IMR-90 (cell line): Measurements from ENCODE around the gene YPEL2. TPM values are rescaled to one million over a fixed set of nuclear protein-coding genes. Genes with fewer than 3 reads are reported as not detected.
A peak's percentile ranks its signal among the peaks of the same experiment; 100 is the strongest.

Source experiments
- ATAC-seq: fragments of 200-7000 bp; cut with Tn5 transposase; 2 replicates; pipeline ENCODE4 v1.9.1; 2020; ENCODE audit warnings: low read depth, mild to moderate bottlenecking, moderate library complexity
- BruUV-seq: library from RNA; stranded (reverse); fragments of 400-500 nt; replicated peaks from 2 replicates; lab custom pipeline; 2021; lab: Mats Ljungman, UMichigan
- CTCF ChIA-PET: fragments of 300-600 bp; formaldehyde crosslinking; extraction: SDS; loops from one replicate; lab custom pipeline; 2021; ENCODE audit warnings: antibody characterized with exemption; lab: Yijun Ruan, JAX
- POLR2A ChIA-PET: fragments of 300-600 bp; sonication (Branson Sonifier 250); formaldehyde crosslinking; loops from one replicate; lab custom pipeline; 2022; ENCODE audit warnings: antibody characterized with exemption; ENCODE audit not compliant: unreplicated experiment; lab: Charles Lee
- DNase-seq: peaks from one replicate; pipeline ENCODE4 v3.0.0; 2013
- H2AFZ ChIP-seq: replicated peaks from 2 replicates; pipeline ENCODE3; 2013; ENCODE audit warnings: low read length, mild to moderate bottlenecking; ENCODE audit not compliant: poor library complexity
- H2AK5ac ChIP-seq: 2 replicates; pipeline ENCODE4 v1.6.1; 2013; ENCODE audit warnings: low read depth, low read length, inconsistent platforms
- H2AK9ac ChIP-seq: replicated peaks from 2 replicates; pipeline ENCODE3; 2013; ENCODE audit warnings: mild to moderate bottlenecking, low read depth, low read length, moderate library complexity; ENCODE audit not compliant: poor library complexity
- H2BK120ac ChIP-seq: 2 replicates; pipeline ENCODE4 v1.6.1; 2013; ENCODE audit warnings: low read depth, low read length, inconsistent platforms
- H2BK15ac ChIP-seq: 3 replicates; pipeline ENCODE4 v1.6.1; 2013; ENCODE audit warnings: low read depth, low read length, inconsistent platforms
- H2BK20ac ChIP-seq: 2 replicates; pipeline ENCODE4 v1.6.1; 2013; ENCODE audit warnings: low read depth, mild to moderate bottlenecking, inconsistent platforms, low read length, moderate library complexity
- H2BK5ac ChIP-seq: 2 replicates; pipeline ENCODE4 v1.6.1; 2013; ENCODE audit warnings: mild to moderate bottlenecking, low read depth, low read length, inconsistent platforms; ENCODE audit not compliant: poor library complexity, severe bottlenecking
- H3K14ac ChIP-seq: replicated peaks from 2 replicates; pipeline ENCODE4 v1.6.1; 2013; ENCODE audit warnings: low read depth, low read length, inconsistent platforms
- H3K18ac ChIP-seq: 2 replicates; pipeline ENCODE4 v1.6.1; 2013; ENCODE audit warnings: low read depth, low read length, control low read depth
- H3K23ac ChIP-seq: 2 replicates; pipeline ENCODE4 v1.6.1; 2013; ENCODE audit warnings: low read depth, low read length, inconsistent platforms
- H3K27ac ChIP-seq: 2 replicates; pipeline ENCODE4 v1.5.1; 2013; ENCODE audit warnings: mild to moderate bottlenecking, control low read depth, low read length; ENCODE audit not compliant: insufficient read depth
- H3K27me3 ChIP-seq: 2 replicates; pipeline ENCODE4 v1.6.1; 2013; ENCODE audit warnings: low read length; ENCODE audit not compliant: control insufficient read depth, insufficient read depth
- H3K36me3 ChIP-seq: 2 replicates; pipeline ENCODE4 v1.6.1; 2013; ENCODE audit warnings: low read length, mixed read lengths; ENCODE audit not compliant: control insufficient read depth, insufficient read depth
- H3K4ac ChIP-seq: 2 replicates; pipeline ENCODE4 v1.6.1; 2013; ENCODE audit warnings: low read depth, low read length, inconsistent platforms
- H3K4me1 ChIP-seq: 2 replicates; pipeline ENCODE4 v1.6.1; 2013; ENCODE audit warnings: low read length, mixed read lengths; ENCODE audit not compliant: control insufficient read depth, insufficient read depth
- H3K4me2 ChIP-seq: 2 replicates; pipeline ENCODE4 v1.6.1; 2013; ENCODE audit warnings: low read depth, mild to moderate bottlenecking, control low read depth, low read length, moderate library complexity
- H3K4me3 ChIP-seq: 2 replicates; pipeline ENCODE4 v1.5.1; 2013; ENCODE audit warnings: low read depth, mild to moderate bottlenecking, control low read depth, low read length, moderate library complexity; ENCODE audit not compliant: insufficient read depth
- H3K56ac ChIP-seq: 2 replicates; pipeline ENCODE4 v1.6.1; 2013; ENCODE audit warnings: low read length, inconsistent platforms; ENCODE audit not compliant: insufficient read depth; ENCODE audit errors: extremely low read depth
- H3K79me1 ChIP-seq, 2 experiments: 2 replicates each; pipeline ENCODE4 v1.6.1; 2013; ENCODE audit warnings: low read length in 2 of 2, inconsistent platforms in 1 of 2, low read depth in 1 of 2
- H3K9ac ChIP-seq: 2 replicates; pipeline ENCODE4 v1.6.1; 2013; ENCODE audit warnings: low read depth, low read length, control low read depth
- H3K9me1 ChIP-seq: 2 replicates; pipeline ENCODE4 v1.6.1; 2013; ENCODE audit warnings: low read length, inconsistent platforms; ENCODE audit not compliant: insufficient read depth
- H3K9me3 ChIP-seq: 2 replicates; pipeline ENCODE4 v1.6.1; 2013; ENCODE audit warnings: low read length; ENCODE audit not compliant: control insufficient read depth, insufficient read depth
- H4K20me1 ChIP-seq: 2 replicates; pipeline ENCODE4 v1.6.1; 2013; ENCODE audit warnings: low read length, inconsistent platforms; ENCODE audit not compliant: insufficient read depth
- H4K5ac ChIP-seq: 2 replicates; pipeline ENCODE4 v1.6.1; 2013; ENCODE audit warnings: mild to moderate bottlenecking, low read depth, low read length, control low read depth
- H4K8ac ChIP-seq, 2 experiments: 2 replicates each; pipeline ENCODE4 v1.6.1; 2013; ENCODE audit warnings: low read depth in 2 of 2, low read length in 2 of 2, control low read depth in 1 of 2, inconsistent platforms in 1 of 2
- H4K91ac ChIP-seq: 2 replicates; pipeline ENCODE4 v1.6.1; 2013; ENCODE audit warnings: low read depth, low read length, inconsistent platforms; ENCODE audit not compliant: insufficient read depth
- CHD1 ChIP-seq: IDR thresholded peaks from 2 replicates; pipeline ENCODE4 v1.6.1; 2012; ENCODE audit warnings: low read depth, low read length, improper control_type of control experiment
- ELK1 ChIP-seq: fragments of 150-350 bp; IDR thresholded peaks from 2 replicates; pipeline ENCODE4 v1.6.1; 2016; ENCODE audit warnings: low read depth, mild to moderate bottlenecking, low read length, moderate library complexity, borderline replicate concordance
- MAFK ChIP-seq: IDR thresholded peaks from 2 replicates; pipeline ENCODE4 v1.6.1; 2012; ENCODE audit warnings: low read depth, low read length, improper control_type of control experiment
- POLR2A ChIP-seq: IDR thresholded peaks from 2 replicates; pipeline ENCODE4 v1.6.1; 2012; ENCODE audit warnings: mild to moderate bottlenecking, low read depth, low read length
- USF2 ChIP-seq: fragments of 150-350 bp; IDR thresholded peaks from 2 replicates; pipeline ENCODE4 v1.6.1; 2017; ENCODE audit warnings: mild to moderate bottlenecking, antibody characterized with exemption, low read length, low read depth
- WGBS, 2 experiments: methylation state at CpG; one replicate each; pipeline versions ENCODE4 v1.1.5 to v1.1.7; 2013; ENCODE audit warnings: missing lambda C conversion rate in 2 of 2; ENCODE audit not compliant: insufficient read length in 1 of 2; ENCODE audit errors: extremely low coverage in 2 of 2; 5-methylcytosine and 5-hydroxymethylcytosine counted together
- dilution Hi-C: fragments of 300-500 bp; cut with HindIII; formaldehyde crosslinking; loops from one replicate; pipeline ENCODE4 v1.14.3; 2018; ENCODE audit warnings: low sequenced_read_pairs; ENCODE audit not compliant: unreplicated experiment
- in situ Hi-C: fragments of 300-500 bp; cut with MboI; formaldehyde crosslinking; loops from 3 replicates; pipeline ENCODE4 v1.14.3; 2019; ENCODE audit warnings: low sequenced_read_pairs, inconsistent platforms, mixed read lengths
- intact Hi-C: fragments of 100-400 bp; cut with micrococcal nuclease; formaldehyde crosslinking; loops from 2 replicates; pipeline ENCODE4 v1.10.0; 2022
- polyA plus RNA-seq, 3 experiments: library from polyadenylated mRNA; depleted of rRNA; stranded (reverse); fragments of >200 nt; gene quantifications; 2 replicates each; pipeline ENCODE4 v1.2.3, GENCODE V29; 2012; ENCODE audit warnings: low replicate concordance in 1 of 3
- total RNA-seq: library from RNA; depleted of rRNA; stranded (reverse); fragments of >200 nt; gene quantifications from 2 replicates; pipeline ENCODE4 v1.2.3, GENCODE V29; 2012

Gene YPEL2
- total and polyA plus RNA-seq, 2 of the 4 experiments (the other 2 are of a cell fraction): 2.3 to 3.4 TPM

GRCh38 chr17:59333836-59334235 is 2.4 kb downstream of the YPEL2 start:
- Histone ChIP-seq H3K27me3 (peaks cover 27% of the 10 kb centered on the region), H3K36me3 (no peaks in the 10 kb centered on the region), H3K18ac (no peak overlapping the region), H3K23ac (0 out of 2 replicates have a peak overlapping the region, but pooled peaks have one; percentile 42), H3K9me1 (peaks cover 4% of the 10 kb centered on the region; the same call in 1 of the 2 replicates), H3K14ac (no peak overlapping the region), H3K9ac (no peak overlapping the region), H4K8ac (no peak overlapping the region), H2AK9ac (no peak overlapping the region), H4K20me1 (peaks cover 12% of the 10 kb centered on the region; the same call in 1 of the 2 replicates), H2BK120ac (no peak overlapping the region), H2AK5ac (0 out of 2 replicates have a peak overlapping the region, but pooled peaks have one; percentile 2), H2BK20ac (no peak overlapping the region), H3K4me3 (no peak overlapping the region), H3K79me1 (peaks cover 3 to 14% of the 10 kb centered on the region in 2 experiments; a peak in 1 of 4 replicates), H3K27ac (no peak overlapping the region), H3K4ac (no peak overlapping the region), H2AFZ (no peak overlapping the region), H3K56ac (no peak overlapping the region), H2BK5ac (no peak overlapping the region), H3K4me2 (no peak overlapping the region), H3K9me3 (no peaks in the 10 kb centered on the region), H2BK15ac (no peak overlapping the region), H3K4me1 (peaks cover 10% of the 10 kb centered on the region), H4K91ac (no peak overlapping the region), H4K5ac (no peak overlapping the region)
- 94% methylated on average over 2 of the region's 2 CpGs; no CpG with 5 or more reads in 1 of the 2 experiments for WGBS, 2 experiments
- ChIA-PET POLR2A (no interaction called here), CTCF (interaction anchor here (1.0 kb wide), 1 partner anchor 11 kb away, joined by 3 read pairs; no protein-coding TSS in a partner anchor)
- DNase-seq (no peak), ATAC-seq (no peak)
- TF ChIP-seq USF2 (no peak), ELK1 (no peak), POLR2A (no peak), MAFK (no peak), CHD1 (no peak)
- in situ Hi-C loops (no loop called here), dilution Hi-C loops (no loop called here), intact Hi-C loops (no loop called here)
- BruUV-seq: no TSS peak
